GM18907 (cell line): ENCODE measurements around the gene ARNT2.

Experiments used
- ATAC-seq: cut with Tn5 transposase; IDR thresholded peaks from one replicate; pipeline ENCODE4 v1.9.1; 2021; ENCODE audit warnings: mild to moderate bottlenecking, moderate library complexity; ENCODE audit not compliant: unreplicated experiment

The ARNT2 gene

GRCh38 chr15:80489030-80489594, 84.9 kb downstream of the ARNT2 start:
- no peak for ATAC-seq

DNA sequence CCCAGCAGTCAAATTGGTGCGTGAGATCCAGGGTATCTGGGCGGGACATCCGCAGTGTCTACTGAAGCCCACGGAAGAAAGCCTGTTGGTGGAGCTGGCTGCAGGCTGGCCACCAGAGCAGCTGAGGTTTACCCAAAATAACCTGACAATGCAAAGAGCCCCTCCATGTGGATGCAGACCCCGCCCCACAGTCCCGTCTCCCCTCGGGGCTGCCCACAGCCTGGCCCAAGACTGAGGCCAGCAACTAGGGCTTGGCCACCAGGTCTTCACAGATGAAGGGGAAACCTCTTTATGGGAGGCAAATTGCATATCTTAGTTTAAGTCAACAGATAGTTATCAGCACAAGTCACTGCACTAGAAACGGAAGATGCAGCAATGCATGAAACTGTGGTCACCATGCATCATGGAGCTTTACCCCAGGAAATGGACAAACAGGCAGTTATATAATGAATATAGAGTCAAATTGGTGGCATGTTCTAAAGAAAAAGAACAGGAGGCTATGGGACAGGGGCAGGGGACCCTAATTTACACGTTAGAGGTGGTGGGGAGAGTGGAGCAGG, 86.3 kb downstream of the ARNT2 start:
- no peak for ATAC-seq

DNA sequence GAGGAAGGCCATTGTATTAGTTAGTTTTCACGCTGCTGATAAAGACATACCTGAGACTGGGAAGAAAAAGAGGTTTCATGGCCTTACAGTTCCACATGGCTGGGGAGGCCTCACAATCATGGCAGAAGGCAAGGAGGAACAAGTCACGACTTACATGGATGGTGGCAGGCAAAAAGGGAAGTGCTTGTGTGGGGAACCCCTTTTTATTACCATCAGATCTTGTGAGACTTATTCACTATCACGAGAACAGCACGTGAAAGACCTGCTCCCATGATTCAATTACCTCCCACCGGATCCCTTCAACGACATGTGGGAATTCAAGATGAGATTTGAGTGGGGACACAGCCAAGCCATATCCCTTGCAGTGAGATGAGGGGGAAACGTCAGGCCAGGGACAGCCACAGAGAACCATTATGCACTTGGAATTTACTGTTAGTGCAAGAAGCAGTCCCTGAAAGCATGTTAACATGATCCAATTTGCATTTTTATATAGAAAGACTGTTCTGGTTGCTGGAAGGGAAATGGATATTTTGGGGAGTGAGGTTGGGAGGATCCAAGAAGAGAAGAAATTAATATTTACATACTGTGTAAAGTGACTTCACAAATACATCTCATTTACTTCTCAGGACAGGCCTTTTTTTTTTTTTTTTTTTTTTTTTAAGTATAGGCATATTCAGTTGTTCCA, 87.1 kb downstream of the ARNT2 start:
- no peak for ATAC-seq

DNA sequence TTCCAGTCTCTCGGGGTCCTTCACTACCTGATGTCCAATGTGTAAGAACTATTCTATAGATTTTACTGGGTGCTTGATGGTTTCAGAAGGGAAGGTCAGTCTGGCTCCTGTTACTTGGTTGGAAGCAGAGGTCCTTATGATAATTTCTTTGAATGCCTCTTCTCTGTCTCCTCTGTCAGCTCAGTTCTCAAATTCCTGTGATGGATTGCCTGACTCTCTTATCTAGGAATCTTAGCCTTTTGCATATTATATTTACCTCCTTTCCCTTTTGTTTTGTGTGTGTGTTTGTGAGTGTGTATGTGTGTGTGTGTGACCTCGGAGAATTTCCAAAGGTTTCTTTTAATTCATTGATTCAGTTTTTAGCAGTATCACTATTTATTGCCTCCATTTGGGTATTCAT, 88.2 kb downstream of the ARNT2 start:
- ATAC-seq: no peak

DNA sequence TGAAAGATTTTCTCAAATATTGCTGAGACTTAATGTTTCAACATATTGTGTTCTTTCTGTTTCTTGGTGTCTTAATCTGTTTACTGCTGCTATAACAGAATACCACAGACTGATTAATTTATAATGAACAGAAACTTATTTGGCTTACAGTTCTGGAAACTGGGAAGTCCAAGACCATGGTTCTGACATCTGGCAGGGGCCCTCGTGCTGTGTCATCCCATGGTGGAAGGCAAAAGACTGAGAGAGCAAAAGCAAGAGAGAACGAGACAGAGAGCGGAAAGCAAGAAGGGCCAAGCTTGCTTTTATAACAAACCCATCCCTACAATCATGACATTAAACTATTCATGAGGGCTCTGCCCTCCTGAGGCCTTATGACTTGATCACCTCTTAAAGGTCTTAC, 88.7 kb downstream of the ARNT2 start:
- ATAC-seq: no peak

DNA sequence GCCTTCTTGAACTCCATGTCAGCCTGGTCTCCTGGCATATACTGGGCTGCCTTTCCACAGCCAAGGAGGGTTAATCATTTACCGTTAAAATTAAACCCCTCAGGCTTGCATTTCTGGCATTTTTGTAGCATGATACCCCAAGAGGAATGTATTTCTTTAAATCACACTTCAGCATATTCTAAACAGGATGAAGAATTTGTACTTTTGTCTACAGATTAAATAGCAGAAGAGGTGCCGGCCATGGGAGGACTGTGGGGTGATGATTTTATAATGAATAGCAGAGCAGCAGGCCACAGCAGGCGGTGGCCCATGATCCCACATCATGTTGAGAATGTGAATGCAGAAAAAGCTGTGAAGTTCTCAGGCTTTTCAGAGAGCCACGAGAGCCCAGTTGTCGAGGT, 90.2 kb downstream of the ARNT2 start:
- ATAC-seq: no peak

GRCh38 chr15:80494756-80495155, 90.6 kb downstream of the ARNT2 start:
- no peak for ATAC-seq

DNA sequence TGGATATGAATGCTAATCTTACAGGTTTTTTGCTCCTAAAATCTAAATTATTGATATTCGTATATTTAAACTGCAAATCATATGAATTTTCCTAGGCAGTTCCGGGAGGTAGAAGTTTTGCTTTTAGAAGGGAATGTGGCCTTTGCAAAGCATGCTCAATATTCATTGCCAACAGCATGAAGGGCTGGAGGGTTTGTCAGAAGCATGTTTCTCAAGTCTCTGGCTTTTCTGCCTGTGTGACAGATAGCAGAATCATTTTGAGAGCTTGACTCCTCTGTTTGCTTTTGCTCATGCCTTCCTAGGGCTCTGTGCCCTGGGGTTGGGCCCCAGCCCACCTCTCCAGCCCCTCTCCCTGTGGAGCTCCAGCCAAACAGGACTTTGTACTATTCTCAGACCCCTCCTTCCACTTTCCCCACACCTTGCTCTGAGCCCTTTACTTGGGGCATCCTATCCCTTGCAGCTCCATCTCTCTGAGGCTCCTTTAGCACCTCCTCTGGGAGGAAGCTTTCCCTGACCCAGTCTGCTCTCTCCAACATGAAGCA, 91.3 kb downstream of the ARNT2 start:
- no peak for ATAC-seq

DNA sequence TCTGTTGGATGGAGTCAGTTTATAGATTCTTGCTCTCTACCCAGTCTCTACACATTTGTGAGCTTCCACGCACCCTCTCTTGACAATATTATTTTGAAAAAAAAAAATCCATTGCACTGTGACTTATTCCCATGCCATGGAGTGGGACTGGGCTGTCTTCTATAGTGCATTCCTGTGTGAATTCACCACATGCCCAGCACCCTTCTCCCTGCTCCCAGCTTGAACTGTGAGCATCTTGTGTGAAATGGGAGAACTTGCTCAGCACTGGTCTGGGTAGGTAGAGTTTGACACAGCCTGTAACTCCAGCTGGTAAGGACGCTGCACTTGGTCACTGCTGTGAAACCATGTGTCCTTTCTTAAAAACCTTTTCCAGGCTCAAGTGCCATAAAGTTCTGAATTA, 91.9 kb downstream of the ARNT2 start:
- ATAC-seq: no peak

DNA sequence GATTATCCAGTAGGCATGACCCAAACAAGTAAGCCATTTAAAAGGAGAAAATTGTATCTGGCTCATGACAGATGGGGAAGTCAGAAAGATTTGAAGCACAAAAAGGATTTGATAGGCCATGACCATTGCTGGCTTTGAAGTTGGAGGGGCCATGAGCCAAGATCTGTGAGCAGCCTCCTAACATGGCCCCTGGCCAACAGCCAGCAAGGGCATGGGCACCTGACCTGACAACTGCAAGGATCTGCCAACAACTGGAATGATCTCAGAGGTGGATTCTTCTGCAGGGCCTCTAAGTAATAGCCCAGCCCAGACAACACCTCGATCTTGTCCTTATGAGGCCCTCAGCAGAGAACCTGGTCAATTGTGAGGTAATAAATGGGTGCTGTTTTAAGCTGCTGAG, 93.0 kb downstream of the ARNT2 start:
- ATAC-seq: no peak

- no peak for ATAC-seq
Measured at GRCh38 chr15:80498652-80499051, 94.5 kb downstream of the ARNT2 start.

DNA sequence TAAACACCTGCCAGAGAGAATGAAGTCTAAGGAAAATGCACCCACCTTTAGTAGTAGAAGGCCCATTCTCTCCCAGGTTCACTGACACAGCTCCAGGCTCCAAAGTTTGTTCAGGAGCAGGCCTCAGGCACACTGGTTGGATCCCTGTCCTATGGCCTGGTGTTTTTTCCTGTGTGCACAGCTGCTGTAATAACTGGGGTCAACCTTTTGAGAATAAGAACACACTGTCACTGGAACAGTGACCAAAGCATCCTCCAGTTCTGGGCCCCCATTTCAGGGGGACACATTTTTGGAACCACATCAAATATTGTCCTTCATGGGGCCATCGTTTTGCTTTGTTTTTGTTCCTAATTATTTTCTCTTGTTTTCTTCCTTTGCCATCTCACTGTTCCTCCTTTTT, 95.8 kb downstream of the ARNT2 start:
- no peak for ATAC-seq

- no peak for ATAC-seq
Measured at GRCh38 chr15:80501476-80501875, 97.3 kb downstream of the ARNT2 start.

- no peak for ATAC-seq
Measured at GRCh38 chr15:80502782-80503181, 98.6 kb downstream of the ARNT2 start.

DNA sequence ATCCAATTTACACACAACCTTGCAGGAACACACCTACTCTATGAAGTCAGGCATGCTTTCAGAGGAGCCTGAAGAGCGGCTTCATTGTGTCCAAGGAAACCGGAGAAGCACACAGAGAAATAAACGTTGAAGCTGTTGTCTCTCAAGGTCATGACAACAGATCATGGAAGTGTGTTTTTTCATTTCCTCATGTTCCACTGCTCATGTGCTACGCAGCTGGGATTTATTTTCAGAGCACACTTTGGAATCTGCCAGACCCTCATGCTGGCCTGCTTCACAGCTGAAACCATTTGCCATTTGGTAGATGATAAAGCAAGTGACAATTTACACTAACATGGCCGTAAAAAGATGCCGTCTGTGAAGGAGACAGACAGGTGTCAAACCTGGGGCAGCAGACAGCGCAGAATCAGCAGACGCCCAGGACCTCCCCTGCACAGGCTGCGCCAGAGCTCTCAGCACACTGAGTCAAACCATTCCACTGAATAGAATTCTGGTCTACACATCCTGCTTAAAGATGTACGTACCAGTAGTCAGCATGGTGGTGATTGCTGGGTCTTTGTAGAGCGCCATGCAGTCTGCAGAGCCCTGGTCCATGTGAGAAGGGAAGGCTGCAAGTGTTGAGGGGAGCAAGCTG, 99.3 kb downstream of the ARNT2 start:
- ATAC-seq: no peak

GRCh38 chr15:80504931-80505330, 100.7 kb downstream of the ARNT2 start:
- ATAC-seq: no peak

GRCh38 chr15:80506286-80506893, 102.2 kb downstream of the ARNT2 start:
- no peak for ATAC-seq

DNA sequence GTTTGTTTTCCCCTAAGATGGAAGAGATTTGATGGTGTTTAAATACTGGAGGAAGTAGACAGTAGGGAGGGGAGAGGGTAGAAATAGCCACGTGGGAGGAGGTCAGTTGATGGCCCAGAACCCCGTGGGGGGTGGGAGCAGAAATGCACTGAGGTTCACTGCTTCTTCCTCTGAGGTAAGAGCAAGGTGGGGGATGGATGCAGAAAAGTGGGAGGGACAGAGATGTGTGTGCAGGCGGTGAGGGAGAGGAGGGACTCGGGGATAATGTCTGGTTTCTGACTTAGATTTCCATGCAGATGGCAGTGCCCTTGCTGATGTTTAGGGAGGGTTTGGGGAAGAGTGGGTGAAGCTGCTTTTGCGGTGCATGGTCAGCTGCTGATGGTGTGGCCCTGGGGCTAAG, 102.9 kb downstream of the ARNT2 start:
- no peak for ATAC-seq

- no peak for ATAC-seq
Measured at GRCh38 chr15:80507638-80508316, 103.6 kb downstream of the ARNT2 start.

- ATAC-seq: no peak
Measured at GRCh38 chr15:80508783-80509182, 104.6 kb downstream of the ARNT2 start.

GRCh38 chr15:80509800-80510199, 105.6 kb downstream of the ARNT2 start:
- no peak for ATAC-seq
